Measurements from ENCODE around the gene MEX3C.

Gene MEX3C

DNA sequence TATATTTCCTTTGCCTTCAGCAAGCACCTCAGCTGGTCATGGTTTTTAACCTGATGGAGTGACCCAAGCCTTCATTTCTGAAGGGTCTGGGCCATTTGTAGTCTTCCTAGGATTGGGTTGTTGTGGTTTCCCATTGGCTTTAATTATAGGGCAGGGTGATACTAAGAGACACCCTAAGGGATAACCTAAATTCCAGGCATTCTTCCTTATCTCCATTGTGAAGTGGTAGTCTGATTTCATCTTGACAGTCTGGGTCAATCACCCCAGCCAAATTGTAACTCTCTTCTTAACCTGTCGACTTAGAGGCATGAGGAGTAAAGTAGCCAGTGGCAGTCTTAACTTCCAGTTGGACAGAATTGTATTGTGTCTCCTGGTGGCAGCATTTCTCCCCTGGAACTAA, 30.2 kb upstream of the MEX3C start:
- TF ChIP-seq, protein P1, sequence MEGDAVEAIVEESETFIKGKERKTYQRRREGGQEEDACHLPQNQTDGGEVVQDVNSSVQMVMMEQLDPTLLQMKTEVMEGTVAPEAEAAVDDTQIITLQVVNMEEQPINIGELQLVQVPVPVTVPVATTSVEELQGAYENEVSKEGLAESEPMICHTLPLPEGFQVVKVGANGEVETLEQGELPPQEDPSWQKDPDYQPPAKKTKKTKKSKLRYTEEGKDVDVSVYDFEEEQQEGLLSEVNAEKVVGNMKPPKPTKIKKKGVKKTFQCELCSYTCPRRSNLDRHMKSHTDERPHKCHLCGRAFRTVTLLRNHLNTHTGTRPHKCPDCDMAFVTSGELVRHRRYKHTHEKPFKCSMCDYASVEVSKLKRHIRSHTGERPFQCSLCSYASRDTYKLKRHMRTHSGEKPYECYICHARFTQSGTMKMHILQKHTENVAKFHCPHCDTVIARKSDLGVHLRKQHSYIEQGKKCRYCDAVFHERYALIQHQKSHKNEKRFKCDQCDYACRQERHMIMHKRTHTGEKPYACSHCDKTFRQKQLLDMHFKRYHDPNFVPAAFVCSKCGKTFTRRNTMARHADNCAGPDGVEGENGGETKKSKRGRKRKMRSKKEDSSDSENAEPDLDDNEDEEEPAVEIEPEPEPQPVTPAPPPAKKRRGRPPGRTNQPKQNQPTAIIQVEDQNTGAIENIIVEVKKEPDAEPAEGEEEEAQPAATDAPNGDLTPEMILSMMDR (IDR thresholded peaks at IDR 0.05; ENCODE audit: extremely low read depth, missing control alignments): no peak
- no peak for DNase-seq (ENCODE audit: low spot score)

DNA sequence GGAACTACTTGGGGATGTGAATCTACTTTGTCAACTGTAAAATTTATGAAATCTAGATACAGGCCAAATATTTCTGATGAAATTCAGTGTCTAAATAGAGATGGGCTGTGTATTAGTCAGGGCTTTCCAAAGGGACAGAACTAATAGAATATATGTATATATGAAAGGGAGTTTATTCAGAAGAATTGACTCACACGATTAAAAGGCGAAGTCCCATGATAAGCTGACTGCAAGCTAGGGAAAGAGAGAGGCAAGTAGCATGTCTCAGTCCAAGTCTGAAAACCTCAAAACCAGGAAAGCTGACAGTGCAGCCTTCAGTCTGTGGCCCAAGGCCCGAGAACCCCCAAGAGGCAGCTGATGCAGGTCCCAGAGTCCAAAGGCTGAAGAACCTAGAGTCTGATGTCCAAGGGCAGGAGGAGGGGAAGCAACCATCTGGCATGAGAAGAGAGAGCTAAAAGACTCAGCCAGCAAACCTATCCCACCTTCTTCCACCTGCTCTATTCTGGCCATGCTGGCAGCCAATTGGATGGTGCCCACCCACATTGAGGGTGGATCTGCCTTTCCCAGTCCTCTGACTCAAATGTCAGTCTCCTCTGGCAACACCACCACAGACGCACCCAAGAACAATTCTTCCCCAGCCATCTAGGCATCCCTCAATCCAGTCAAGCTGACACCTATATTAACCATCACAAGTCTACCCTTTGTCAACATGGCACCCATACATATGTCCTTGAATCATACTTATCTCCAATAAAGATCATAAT, 29.3 kb upstream of the MEX3C start:
- DNase-seq (ENCODE audit: low spot score): no peak
- TF ChIP-seq, protein P1 (IDR thresholded peaks at IDR 0.05; ENCODE audit: extremely low read depth, missing control alignments): no peak

DNA sequence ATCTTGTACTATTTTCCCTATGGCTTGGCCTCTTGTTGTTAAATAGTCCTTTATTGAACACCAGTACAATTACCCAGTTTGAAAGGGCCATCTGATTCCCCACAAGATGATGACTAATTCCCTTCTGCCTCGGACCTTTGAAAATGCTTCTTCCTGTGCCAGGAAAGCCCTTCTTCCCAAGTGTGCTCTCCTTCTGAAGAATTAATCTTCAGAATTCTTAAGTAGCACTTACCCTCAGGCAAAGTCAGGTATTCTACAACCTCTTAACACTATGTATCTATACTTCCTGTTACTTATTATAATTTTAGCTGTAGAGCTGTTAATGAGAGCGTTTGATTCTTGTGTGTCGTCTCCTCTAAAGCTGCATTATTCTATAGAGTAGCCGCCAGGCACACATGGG, 28.6 kb upstream of the MEX3C start:
- no peak for DNase-seq (ENCODE audit: low spot score)
- TF ChIP-seq, protein P1 (IDR thresholded peaks at IDR 0.05; ENCODE audit: extremely low read depth, missing control alignments): no peak

DNA sequence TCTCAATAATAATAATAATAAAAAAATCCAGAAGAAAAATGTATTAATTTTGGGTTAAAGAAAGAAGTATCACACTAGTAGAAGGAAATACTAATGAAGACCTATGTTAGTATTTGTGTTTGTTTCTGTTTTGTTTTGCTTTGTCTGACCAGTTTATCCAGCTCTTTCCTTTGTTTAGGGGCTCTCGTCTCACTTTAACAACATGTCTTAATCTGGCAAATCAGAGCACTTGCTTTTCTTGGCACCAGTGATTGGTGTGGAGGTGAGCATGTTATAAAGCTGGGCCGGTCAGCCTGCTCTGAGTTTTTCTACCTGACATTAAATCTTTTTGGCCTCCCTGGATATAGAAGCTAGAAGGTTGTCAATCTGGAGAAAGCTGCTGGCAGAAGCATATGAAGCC, 15.1 kb upstream of the MEX3C start:
- TF ChIP-seq, protein P1 (IDR thresholded peaks at IDR 0.05; ENCODE audit: extremely low read depth, missing control alignments): no peak
- DNase-seq (ENCODE audit: low spot score): no peak

DNA sequence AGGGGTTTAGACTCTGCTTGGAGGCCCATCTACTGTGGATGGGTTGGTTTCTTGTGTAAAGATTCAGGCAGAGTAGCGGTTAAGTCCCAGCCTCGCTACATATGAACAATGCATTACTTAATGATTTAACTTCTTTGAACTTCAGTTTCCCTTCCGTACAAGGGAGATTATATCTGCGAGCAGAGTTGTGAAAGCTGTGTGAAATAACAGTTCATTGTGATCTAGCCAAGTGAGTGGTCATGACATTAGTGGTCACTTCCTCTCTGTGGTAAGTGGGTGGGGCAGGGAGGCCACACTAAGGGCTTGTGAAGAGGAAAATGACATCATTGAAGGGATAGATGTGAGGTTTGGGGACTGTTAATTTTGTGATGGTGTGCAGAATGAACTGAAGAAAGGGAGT, 14.1 kb upstream of the MEX3C start:
- peak; percentile 69 for DNase-seq (ENCODE audit: low spot score)
- TF ChIP-seq, protein P1 (IDR thresholded peaks at IDR 0.05; ENCODE audit: extremely low read depth, missing control alignments): no peak

DNA sequence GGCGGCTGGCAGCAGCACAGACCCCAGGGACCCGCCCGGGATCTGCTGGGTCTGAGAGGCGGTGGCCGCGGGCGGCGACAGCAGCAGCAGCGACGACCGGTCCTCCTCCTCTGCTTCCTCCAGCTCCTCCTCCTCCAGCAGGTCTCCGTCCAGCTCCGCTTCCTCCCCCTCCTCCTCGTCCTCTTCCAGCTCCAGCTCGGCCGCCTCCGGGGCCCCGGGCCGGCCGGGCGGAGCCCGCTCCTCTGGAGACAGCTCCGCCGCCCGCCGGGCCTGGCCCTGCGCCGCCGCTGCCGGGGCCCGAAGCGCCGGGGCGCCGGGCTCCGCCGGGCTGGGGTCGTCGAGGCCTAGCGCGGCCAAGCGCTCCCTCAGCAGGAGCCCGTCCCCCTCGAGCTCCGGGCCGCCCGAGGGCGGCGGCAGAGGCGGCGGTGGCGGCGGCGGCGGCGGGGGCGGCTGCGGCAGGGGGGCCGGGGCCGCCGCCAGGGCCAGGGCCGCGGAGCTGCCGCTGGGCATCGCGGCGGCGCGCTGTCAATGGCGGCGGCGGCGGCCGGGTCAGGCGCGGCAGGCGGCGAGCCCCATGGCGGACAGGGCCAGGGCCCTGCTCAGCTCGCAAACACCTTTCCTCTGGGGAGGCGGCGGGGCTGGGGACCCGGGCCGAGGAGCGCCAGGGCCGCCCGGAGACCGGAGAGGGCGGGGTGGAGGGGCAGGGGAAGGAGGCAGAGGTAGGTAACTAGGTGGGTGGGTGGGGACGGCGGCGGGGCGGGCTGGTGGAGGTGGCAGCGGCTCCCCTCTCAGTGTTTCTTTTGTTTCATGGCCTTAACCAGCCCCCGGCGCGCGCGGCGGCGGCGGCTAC, 445 bp downstream of the MEX3C start:
- TF ChIP-seq, protein P1 (IDR thresholded peaks at IDR 0.05; ENCODE audit: extremely low read depth, missing control alignments): no peak
- peak; percentile 53 for DNase-seq (ENCODE audit: low spot score)

Measured in GM20000 (cell line).